Gastrocnemius medialis (tissue), 4 donors: ENCODE results near the gene G6PC2. TPM values are rescaled to one million over a fixed set of nuclear protein-coding genes. Genes with fewer than 3 reads are reported as not detected.

Experiments used
- ATAC-seq, 2 donors: fragments of 150-250 bp; one replicate each; pipeline ENCODE4 v1.9.1; 2016
- DNase-seq, 2 donors: peaks; one replicate each; pipeline ENCODE4 v3.0.0-alpha.2; 2019
- H3K27ac ChIP-seq, 4 donors: fragments of 200-600 bp; sonication (generic); 1 replicate in 1 of 4; 2 replicates in 3 of 4; pipeline ENCODE4 v1.5.1; 2016 to 2018; ENCODE audit warnings: mild to moderate bottlenecking in 2 of 4, moderate library complexity in 1 of 4
- H3K27me3 ChIP-seq, 3 donors: fragments of 200-600 bp; sonication (generic) in 2 of 3; 1 replicate in 1 of 3; 2 replicates in 2 of 3; pipeline versions ENCODE4 v1.5.1 to v1.6.0; 2016 to 2019; ENCODE audit warnings: mild to moderate bottlenecking in 1 of 3, moderate library complexity in 1 of 3
- H3K36me3 ChIP-seq, 2 donors: fragments of 200-600 bp; sonication (generic) in 1 of 2; one replicate each; pipeline ENCODE4 v1.5.1; 2017 to 2018
- H3K4me1 ChIP-seq, 2 donors: fragments of 200-600 bp; sonication (generic) in 1 of 2; one replicate each; pipeline ENCODE4 v1.5.1; 2016 to 2017; ENCODE audit warnings: mild to moderate bottlenecking in 2 of 2
- H3K4me3 ChIP-seq, 4 donors: fragments of 200-600 bp; sonication (generic) in 3 of 4; 1 replicate in 1 of 4; 2 replicates in 3 of 4; pipeline ENCODE4 v1.5.1; 2016 to 2019; ENCODE audit warnings: mild to moderate bottlenecking in 2 of 4
- H3K9me3 ChIP-seq, 3 donors: fragments of 200-600 bp; sonication (generic) in 2 of 3; 1 replicate in 1 of 3; 2 replicates in 2 of 3; pipeline ENCODE4 v1.5.1; 2016 to 2019
- CTCF ChIP-seq, 5 experiments: fragments of 450-650 bp in 3 of 5; fragments of 200-600 bp in 2 of 5; sonication (generic) in 2 of 5; IDR thresholded peaks in 4 of 5; conservative IDR thresholded peaks in 1 of 5; 1 replicate in 4 of 5; 2 replicates in 1 of 5; pipeline ENCODE4 v1.5.1; 2016 to 2019; ENCODE audit warnings: antibody characterized with exemption in 5 of 5, mild to moderate bottlenecking in 3 of 5, moderate library complexity in 3 of 5
- POLR2A ChIP-seq, 2 donors: fragments of 450-650 bp; IDR thresholded peaks; one replicate each; pipeline ENCODE4 v1.6.1; 2017; ENCODE audit warnings: antibody characterized with exemption in 2 of 2, mild to moderate bottlenecking in 2 of 2, moderate library complexity in 2 of 2
- in situ Hi-C, 4 donors: fragments of 200-750 bp; cut with MboI; loops; one replicate each; pipeline versions ENCODE4 v1.15.0 to v1.8.0; 2017; ENCODE audit warnings: low sequenced_read_pairs in 4 of 4
- intact Hi-C: fragments of 100-400 bp; cut with DNase I; formaldehyde crosslinking; loops from one replicate; pipeline ENCODE4 v1.15.1; 2023; ENCODE audit warnings: low total_unique reads
- total RNA-seq, 4 donors: library from RNA; depleted of rRNA; stranded (reverse); fragments of >200 nt; gene quantifications; one replicate each; pipeline versions ENCODE4 v1.1.0 to v1.2.3, GENCODE V29; 2016

Gene G6PC2
- total RNA-seq, 4 donors from 2014 or later, result not detected

DNA sequence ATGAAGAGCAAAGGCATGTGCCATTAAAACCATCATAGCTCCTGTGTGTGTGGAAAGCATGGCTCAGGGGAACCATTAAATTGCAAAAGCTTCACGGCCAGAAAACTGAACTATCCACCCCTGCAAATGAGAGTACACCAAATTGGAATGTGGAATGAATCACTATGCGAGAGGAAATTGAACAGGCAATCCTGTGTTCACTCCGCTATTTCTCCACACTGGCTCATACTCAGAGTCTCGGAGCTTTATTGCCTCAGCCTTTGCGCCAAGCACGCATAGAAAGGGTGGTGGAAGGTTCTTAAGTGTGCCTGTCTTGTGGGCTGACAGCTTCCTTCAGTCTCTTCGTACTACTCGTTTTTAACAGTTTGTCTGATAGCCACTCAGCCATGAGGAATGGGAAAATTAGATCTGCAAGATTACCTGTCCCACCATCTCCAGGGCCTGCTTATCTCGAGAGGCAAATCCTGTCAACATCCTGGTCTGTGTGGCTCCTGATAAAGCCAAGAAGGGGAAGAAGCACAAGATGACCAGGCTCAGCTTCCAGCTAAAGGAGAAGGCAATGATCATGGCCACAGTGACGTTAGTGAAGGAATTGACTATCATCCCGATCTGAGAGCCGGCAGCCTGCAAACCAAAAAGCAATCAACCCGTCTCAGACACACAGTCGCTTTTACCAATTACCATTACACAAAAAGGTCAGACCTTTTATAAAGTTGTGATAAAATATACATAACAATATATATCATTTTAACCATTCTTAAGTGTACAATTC is 34.9 kb downstream of the G6PC2 start:
- Histone ChIP-seq H3K36me3 (no peaks in the 10 kb centered on the region), H3K27me3 (no peaks in the 10 kb centered on the region), H3K9me3 (no peaks in the 10 kb centered on the region), H3K27ac (no peak overlapping the region), H3K4me1 (no peaks in the 10 kb centered on the region), H3K4me3 (no peak overlapping the region)
- ATAC-seq (no peak), DNase-seq (no peak)
- intact Hi-C loops, result no loop called here
- TF ChIP-seq POLR2A (IDR thresholded peaks at IDR 0.05) (no peak), CTCF (IDR thresholded peaks at IDR 0.05 in 4 of 5, conservative IDR thresholded peaks at IDR 0.05 in 1 of 5) (no peak)
- in situ Hi-C loops, result no loop called here

DNA sequence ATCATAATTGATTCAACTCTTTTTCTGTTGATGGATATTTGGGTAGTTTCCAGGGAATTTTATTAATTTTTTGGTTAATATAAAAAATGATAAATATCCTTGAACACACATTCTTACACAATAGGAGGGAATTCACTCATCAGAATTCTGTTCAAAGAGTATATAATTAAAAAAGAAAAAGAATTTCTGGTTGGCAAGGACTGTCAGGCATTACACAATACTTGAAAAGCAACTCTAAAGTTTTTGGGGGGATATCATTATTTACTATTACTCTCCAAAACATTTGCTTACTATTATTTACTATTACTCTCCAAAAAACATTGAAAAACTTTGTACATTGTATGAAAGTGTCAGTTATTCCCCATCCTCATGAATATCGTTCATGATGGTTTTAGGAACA is 38.0 kb downstream of the G6PC2 start:
- Histone ChIP-seq H3K27me3 (no peaks in the 10 kb centered on the region), H3K4me1 (no peaks in the 10 kb centered on the region), H3K9me3 (no peaks in the 10 kb centered on the region), H3K4me3 (no peak overlapping the region), H3K27ac (no peak overlapping the region), H3K36me3 (no peaks in the 10 kb centered on the region)
- intact Hi-C loops, result no loop called here
- TF ChIP-seq POLR2A (IDR thresholded peaks at IDR 0.05) (no peak), CTCF (IDR thresholded peaks at IDR 0.05 in 4 of 5, conservative IDR thresholded peaks at IDR 0.05 in 1 of 5) (no peak)
- in situ Hi-C loops, result no loop called here
- DNase-seq, result no peak
- no peak for ATAC-seq

DNA sequence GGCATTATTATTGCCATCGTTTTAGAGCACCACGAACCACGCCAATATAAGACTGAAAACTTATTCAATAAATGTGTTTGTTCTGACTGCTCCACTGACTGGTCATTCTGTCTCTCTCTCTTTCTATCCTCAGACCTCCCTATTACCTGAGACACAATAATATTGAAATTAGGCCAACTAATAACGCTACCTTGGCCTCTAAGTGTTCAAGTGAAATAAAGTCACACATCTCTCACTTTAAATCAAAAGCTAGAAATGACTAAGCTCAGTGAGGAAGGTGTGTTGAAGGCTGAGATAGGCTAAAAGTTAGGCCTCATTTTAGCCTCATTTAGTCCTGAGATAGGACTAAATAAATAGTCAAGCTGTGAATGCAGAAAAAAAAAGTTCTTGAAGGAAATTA is 38.8 kb downstream of the G6PC2 start:
- H3K4me1 ChIP-seq, result no peaks in the 10 kb centered on the region
- DNase-seq, result no peak
- intact Hi-C loops, result no loop called here
- H3K27ac ChIP-seq, result no peak overlapping the region
- H3K4me3 ChIP-seq, result no peak overlapping the region
- no peaks in the 10 kb centered on the region for H3K36me3 ChIP-seq
- in situ Hi-C loops, result no loop called here
- no peaks in the 10 kb centered on the region for H3K27me3 ChIP-seq
- H3K9me3 ChIP-seq, result no peaks in the 10 kb centered on the region
- no peak for TF ChIP-seq CTCF (IDR thresholded peaks at IDR 0.05 in 4 of 5, conservative IDR thresholded peaks at IDR 0.05 in 1 of 5)
- ATAC-seq, result no peak

DNA sequence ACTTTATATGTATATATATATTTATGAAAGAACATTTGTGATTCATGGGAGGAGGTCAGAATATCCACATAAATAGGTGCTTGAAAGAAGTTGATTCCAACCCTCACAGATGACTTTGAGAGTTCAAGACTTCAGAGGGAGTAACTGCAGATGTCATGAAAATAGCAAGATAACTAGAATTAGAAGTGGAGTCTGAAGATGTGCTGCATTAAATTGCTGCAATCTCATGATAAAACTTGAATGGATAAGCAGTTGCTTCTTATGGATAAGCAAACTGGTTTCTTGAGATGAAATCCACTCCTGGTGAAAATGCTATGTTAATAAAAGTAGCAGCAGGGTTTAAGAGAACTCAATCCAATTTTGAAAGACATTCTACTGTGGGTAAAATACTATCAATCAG is 40.2 kb downstream of the G6PC2 start:
- TF ChIP-seq POLR2A (IDR thresholded peaks at IDR 0.05) (no peak), CTCF (IDR thresholded peaks at IDR 0.05 in 4 of 5, conservative IDR thresholded peaks at IDR 0.05 in 1 of 5) (no peak)
- H3K27ac ChIP-seq, result no peak overlapping the region
- in situ Hi-C loops, result no loop called here
- intact Hi-C loops, result no loop called here
- DNase-seq (no peak), ATAC-seq (no peak)
- H3K9me3 ChIP-seq, result no peaks in the 10 kb centered on the region
- no peaks in the 10 kb centered on the region for H3K27me3 ChIP-seq
- H3K4me1 ChIP-seq, result no peaks in the 10 kb centered on the region
- H3K36me3 ChIP-seq, result no peaks in the 10 kb centered on the region
- no peak overlapping the region for H3K4me3 ChIP-seq

DNA sequence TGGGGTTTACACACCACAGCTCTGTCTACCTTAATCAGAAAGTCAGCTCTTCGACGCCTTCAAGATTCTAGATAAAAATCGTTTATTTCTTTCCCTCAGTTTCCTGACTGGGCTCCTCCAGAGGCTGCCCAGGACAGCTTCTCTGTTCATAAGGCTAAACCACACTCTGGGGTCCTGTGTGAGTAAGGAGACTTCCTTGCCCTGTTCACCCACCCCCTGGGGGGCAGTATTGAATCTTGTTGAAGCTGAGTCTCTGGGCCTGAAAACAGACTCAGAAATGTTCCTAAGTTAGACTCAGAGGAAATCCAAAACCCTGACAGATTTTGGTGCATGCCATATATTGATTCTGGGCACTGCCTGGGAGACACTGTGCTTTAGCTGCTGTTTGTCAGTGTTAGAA is 43.0 kb downstream of the G6PC2 start:
- H3K9me3 ChIP-seq, result no peaks in the 10 kb centered on the region
- in situ Hi-C loops (no loop called here), intact Hi-C loops (no loop called here)
- DNase-seq, result no peak
- ATAC-seq, result no peak
- H3K4me3 ChIP-seq, result no peak overlapping the region
- TF ChIP-seq POLR2A (IDR thresholded peaks at IDR 0.05) (no peak), CTCF (IDR thresholded peaks at IDR 0.05 in 4 of 5, conservative IDR thresholded peaks at IDR 0.05 in 1 of 5) (no peak)
- no peaks in the 10 kb centered on the region for H3K4me1 ChIP-seq
- H3K27me3 ChIP-seq, result no peaks in the 10 kb centered on the region
- H3K36me3 ChIP-seq, result no peaks in the 10 kb centered on the region
- no peak overlapping the region for H3K27ac ChIP-seq
